Measurements from ENCODE around the gene C5orf22. TPM values are rescaled to one million over a fixed set of nuclear protein-coding genes. Genes with fewer than 3 reads are reported as not detected.

The C5orf22 gene
- total RNA-seq (10 to 100 TPM; 14.4 to 15.0 TPM), polyA plus RNA-seq (ENCODE audit: insufficient read depth, low read depth, low replicate concordance) (11.0 TPM)
- long read RNA-seq, donor 1, partial matches to known transcripts: 0 of 1 reads
- long read RNA-seq, donor 1, other reads (novel, unspliced or antisense): 0 of 1 reads
- long read RNA-seq, donor 2, partial matches to known transcripts: 0 of 1 reads
- long read RNA-seq, donor 2, other reads (novel, unspliced or antisense): 0 of 1 reads

GRCh38 chr5:31531888-31532547 is at the start of gene C5orf22, which contains the start of gene DROSHA:
TSS of gene C5orf22 (plus strand) at chr5:31532301. CDS start at chr5:31532393, 92 bp downstream.
TSS of gene DROSHA (minus strand) at chr5:31532093. CDS start at chr5:31529059, 3,034 bp downstream.
- peak within 1 kb of the TSS; percentile 77 to 86 for H3K4me3 ChIP-seq
- peak; percentile 98 for DNase-seq
- 1% methylated on average over 26 to 52 of the region's 52 CpGs for WGBS, 2 donors
- H3K9me3 ChIP-seq: no peaks in the 10 kb centered on the region
- no peaks in the 10 kb centered on the region for H3K27me3 ChIP-seq
- TF ChIP-seq POLR2A (IDR thresholded peaks at IDR 0.05) (no peak), CTCF (IDR thresholded peaks at IDR 0.05) (no peak)
- no peaks in the 10 kb centered on the region for H3K36me3 ChIP-seq (ENCODE audit: low read depth, missing control alignments)
- peak within 1 kb of the TSS; percentile 56 to 67 for H3K27ac ChIP-seq
- intact Hi-C loops (cut with DNase I; ENCODE audit: low total_unique reads): no loop called here
- peaks cover 15% of the 10 kb centered on the region for H3K4me1 ChIP-seq

- TF ChIP-seq POLR2A (IDR thresholded peaks at IDR 0.05) (no peak), CTCF (IDR thresholded peaks at IDR 0.05) (no peak)
- Histone ChIP-seq H3K9me3 (no peaks in the 10 kb centered on the region), H3K4me3 (no peak overlapping the region), H3K4me1 (no peaks in the 10 kb centered on the region), H3K27me3 (no peaks in the 10 kb centered on the region), H3K27ac (no peak overlapping the region), H3K36me3 (ENCODE audit: low read depth, missing control alignments) (no peaks in the 10 kb centered on the region)
- 69 to 76% methylated on average over 7 of the region's 7 CpGs for WGBS, 2 donors
- DNase-seq: no peak
- intact Hi-C loops (cut with DNase I; ENCODE audit: low total_unique reads): no loop called here
Observed at GRCh38 chr5:31485376-31486207, 46.5 kb upstream of the C5orf22 start.

- Histone ChIP-seq H3K36me3 (ENCODE audit: low read depth, missing control alignments) (no peaks in the 10 kb centered on the region), H3K9me3 (no peaks in the 10 kb centered on the region), H3K27me3 (no peaks in the 10 kb centered on the region), H3K27ac (no peak overlapping the region), H3K4me1 (no peaks in the 10 kb centered on the region), H3K4me3 (no peak overlapping the region)
- WGBS, 2 donors: 86 to 90% methylated on average over 6 of the region's 6 CpGs
- TF ChIP-seq POLR2A (IDR thresholded peaks at IDR 0.05) (no peak), CTCF (IDR thresholded peaks at IDR 0.05) (no peak)
- no peak for DNase-seq
- intact Hi-C loops (cut with DNase I; ENCODE audit: low total_unique reads): no loop called here
Observed at GRCh38 chr5:31486441-31486840, 45.7 kb upstream of the C5orf22 start.

- no peaks in the 10 kb centered on the region for H3K27me3 ChIP-seq
- H3K4me1 ChIP-seq: no peaks in the 10 kb centered on the region
- H3K9me3 ChIP-seq: no peaks in the 10 kb centered on the region
- intact Hi-C loops (cut with DNase I; ENCODE audit: low total_unique reads): no loop called here
- 82 to 87% methylated on average over 2 of the region's 2 CpGs for WGBS, 2 donors
- H3K36me3 ChIP-seq (ENCODE audit: low read depth, missing control alignments): no peaks in the 10 kb centered on the region
- DNase-seq: no peak
- H3K4me3 ChIP-seq: no peak overlapping the region
- no peak overlapping the region for H3K27ac ChIP-seq
- TF ChIP-seq CTCF (IDR thresholded peaks at IDR 0.05) (no peak), POLR2A (IDR thresholded peaks at IDR 0.05) (no peak)
Observed at GRCh38 chr5:31487506-31487905, 44.6 kb upstream of the C5orf22 start.

Data from testis (tissue), 5 donors.